HCT116 (cell line): ENCODE measurements around the gene EIF2AK2. TPM values are rescaled to one million over a fixed set of nuclear protein-coding genes. Genes with fewer than 3 reads are reported as not detected.

Source experiments
- CBX3 ChIP-seq: IDR thresholded peaks from 2 replicates; pipeline ENCODE4 v1.6.1; 2012; ENCODE audit warnings: low read depth
- EGR1 ChIP-seq: IDR thresholded peaks from 2 replicates; pipeline ENCODE4 v1.6.1; 2012; ENCODE audit warnings: low read depth
- ELF1 ChIP-seq: IDR thresholded peaks from 2 replicates; pipeline ENCODE4 v1.6.1; 2012; ENCODE audit warnings: low read depth, borderline replicate concordance
- EZH2phosphoT487 ChIP-seq: fragments of 200-600 bp; IDR thresholded peaks from 2 replicates; pipeline ENCODE4 v1.6.1; 2018; ENCODE audit warnings: antibody characterized with exemption, borderline replicate concordance
- MAX ChIP-seq: IDR thresholded peaks from 2 replicates; pipeline ENCODE4 v1.6.1; 2012
- POLR2A ChIP-seq: IDR thresholded peaks from 2 replicates; pipeline ENCODE4 v1.7.0; 2011; ENCODE audit warnings: borderline replicate concordance; ENCODE audit not compliant: insufficient read depth, insufficient read length; ENCODE audit errors: extremely low read depth
- RAD21 ChIP-seq: IDR thresholded peaks from 2 replicates; pipeline ENCODE4 v1.6.1; 2012; ENCODE audit warnings: low read depth, mild to moderate bottlenecking
- SP1 ChIP-seq: IDR thresholded peaks from 2 replicates; pipeline ENCODE4 v1.6.1; 2012; ENCODE audit warnings: low read depth
- YY1 ChIP-seq: IDR thresholded peaks from 2 replicates; pipeline ENCODE4 v1.6.1; 2011; ENCODE audit warnings: low read length, low read depth, moderate library complexity, mild to moderate bottlenecking; ENCODE audit not compliant: insufficient replicate concordance; ENCODE audit errors: extremely low read depth
- ZFX ChIP-seq: fragments of 450-650 bp; IDR thresholded peaks from 2 replicates; pipeline ENCODE4 v1.6.1; 2017
- total RNA-seq: library from RNA; stranded (reverse); gene quantifications from one replicate; pipeline ENCODE4 v1.2.1, GENCODE V29; 2021; ENCODE audit not compliant: unreplicated experiment
- TF ChIP-seq, protein P1 (sequence below): IDR thresholded peaks from 2 replicates; pipeline ENCODE4 v1.6.1; 2012; ENCODE audit warnings: low read depth

EIF2AK2 gene
- total RNA-seq, 1 experiment from 2014 or later = 40.7 TPM

DNA sequence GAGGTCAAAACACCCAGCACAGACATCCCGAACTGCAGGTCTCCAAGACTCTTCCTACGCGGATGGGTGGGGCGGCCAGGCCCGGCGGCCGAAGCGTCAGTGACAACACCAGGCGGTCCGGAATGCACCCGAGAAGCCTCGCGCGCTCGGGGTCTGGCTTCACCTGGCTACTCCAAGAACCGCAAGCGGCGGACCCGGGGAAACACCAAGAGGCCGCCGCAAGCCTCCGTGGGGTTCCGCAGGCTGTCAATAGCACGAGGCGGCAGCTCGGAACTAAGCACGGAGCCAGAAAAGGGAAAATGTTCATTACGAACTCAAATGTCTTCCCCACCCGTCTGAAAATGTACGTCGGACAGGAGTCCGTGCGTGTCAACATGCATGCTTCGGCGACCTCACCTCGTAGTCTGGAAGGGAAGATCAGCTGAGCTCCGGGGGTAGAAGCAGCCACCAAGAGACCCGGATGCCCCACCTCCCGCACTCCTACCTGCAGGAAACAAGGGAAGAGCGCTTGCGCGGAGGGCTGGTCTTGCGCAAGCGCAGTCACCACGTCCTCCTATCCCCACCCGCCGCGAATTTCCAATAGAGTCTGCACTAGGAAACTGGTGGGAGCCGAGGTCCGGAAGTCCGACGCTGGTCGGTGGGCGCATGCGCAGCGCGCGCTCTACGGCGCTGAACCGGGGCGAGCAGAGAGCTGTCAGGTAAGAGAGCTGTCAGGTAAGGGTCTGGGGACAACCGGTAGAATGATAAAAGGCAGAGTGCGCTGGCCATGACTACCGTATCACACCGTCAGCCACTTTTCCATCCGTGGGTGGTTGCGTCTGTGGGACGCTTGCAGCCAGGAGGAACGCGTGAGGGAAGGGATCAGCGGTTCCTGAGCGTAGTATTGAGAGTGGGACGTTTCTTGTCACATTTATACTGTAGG, 72.6 kb downstream of the EIF2AK2 start, which contains the start of the genes GPATCH11 and HEATR5B (continued):
- TF ChIP-seq RAD21 = 0 out of 2 replicates have a peak, but pooled peaks have one; percentile 12
- peak; percentile 58 for TF ChIP-seq ELF1
- no peak for TF ChIP-seq EGR1
- no peak for TF ChIP-seq YY1
- TF ChIP-seq CBX3 = no peak
- TF ChIP-seq MAX = peak; percentile 86
- peak; percentile 30; the same call in 1 of the 2 replicates for TF ChIP-seq ZFX
- no peak for TF ChIP-seq EZH2phosphoT487
- TF ChIP-seq, protein P1, sequence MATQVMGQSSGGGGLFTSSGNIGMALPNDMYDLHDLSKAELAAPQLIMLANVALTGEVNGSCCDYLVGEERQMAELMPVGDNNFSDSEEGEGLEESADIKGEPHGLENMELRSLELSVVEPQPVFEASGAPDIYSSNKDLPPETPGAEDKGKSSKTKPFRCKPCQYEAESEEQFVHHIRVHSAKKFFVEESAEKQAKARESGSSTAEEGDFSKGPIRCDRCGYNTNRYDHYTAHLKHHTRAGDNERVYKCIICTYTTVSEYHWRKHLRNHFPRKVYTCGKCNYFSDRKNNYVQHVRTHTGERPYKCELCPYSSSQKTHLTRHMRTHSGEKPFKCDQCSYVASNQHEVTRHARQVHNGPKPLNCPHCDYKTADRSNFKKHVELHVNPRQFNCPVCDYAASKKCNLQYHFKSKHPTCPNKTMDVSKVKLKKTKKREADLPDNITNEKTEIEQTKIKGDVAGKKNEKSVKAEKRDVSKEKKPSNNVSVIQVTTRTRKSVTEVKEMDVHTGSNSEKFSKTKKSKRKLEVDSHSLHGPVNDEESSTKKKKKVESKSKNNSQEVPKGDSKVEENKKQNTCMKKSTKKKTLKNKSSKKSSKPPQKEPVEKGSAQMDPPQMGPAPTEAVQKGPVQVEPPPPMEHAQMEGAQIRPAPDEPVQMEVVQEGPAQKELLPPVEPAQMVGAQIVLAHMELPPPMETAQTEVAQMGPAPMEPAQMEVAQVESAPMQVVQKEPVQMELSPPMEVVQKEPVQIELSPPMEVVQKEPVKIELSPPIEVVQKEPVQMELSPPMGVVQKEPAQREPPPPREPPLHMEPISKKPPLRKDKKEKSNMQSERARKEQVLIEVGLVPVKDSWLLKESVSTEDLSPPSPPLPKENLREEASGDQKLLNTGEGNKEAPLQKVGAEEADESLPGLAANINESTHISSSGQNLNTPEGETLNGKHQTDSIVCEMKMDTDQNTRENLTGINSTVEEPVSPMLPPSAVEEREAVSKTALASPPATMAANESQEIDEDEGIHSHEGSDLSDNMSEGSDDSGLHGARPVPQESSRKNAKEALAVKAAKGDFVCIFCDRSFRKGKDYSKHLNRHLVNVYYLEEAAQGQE = no peak
- peak; percentile 58 for TF ChIP-seq POLR2A
- no peak for TF ChIP-seq SP1
- TF ChIP-seq, all 23 proteins: peak for 8
